GM19324 (cell line): ENCODE measurements around the gene CAP2.
"Not testable (repeated sequence)": the region's sequence is repeated elsewhere in the genome, so short reads cannot be mapped to it uniquely, and the experiment has no call there.

ENCODE experiments used
- ATAC-seq: cut with Tn5 transposase; IDR thresholded peaks from one replicate; pipeline ENCODE4 v1.9.1; 2021; ENCODE audit warnings: mild to moderate bottlenecking, moderate library complexity; ENCODE audit not compliant: unreplicated experiment, low FRiP score

CAP2 gene

GRCh38 chr6:17494919-17495318 is 101.5 kb downstream of the CAP2 start:
- ATAC-seq = no peak

GRCh38 chr6:17497535-17498095 is 104.2 kb downstream of the CAP2 start:
- no peak for ATAC-seq

GRCh38 chr6:17501442-17501841 is 108.0 kb downstream of the CAP2 start:
- ATAC-seq = no peak

- no peak for ATAC-seq
Observed at GRCh38 chr6:17501982-17502704, 108.7 kb downstream of the CAP2 start.

- ATAC-seq = no peak
Observed at GRCh38 chr6:17503051-17503450, 109.7 kb downstream of the CAP2 start.

- no peak for ATAC-seq
Observed at GRCh38 chr6:17504005-17504404, 110.6 kb downstream of the CAP2 start.

- ATAC-seq = no peak
Observed at GRCh38 chr6:17505062-17505476, 111.7 kb downstream of the CAP2 start.

- ATAC-seq = no peak
Observed at GRCh38 chr6:17505767-17506280, 112.4 kb downstream of the CAP2 start.

- ATAC-seq = no peak
Observed at GRCh38 chr6:17506531-17506930, 113.1 kb downstream of the CAP2 start.

- no peak for ATAC-seq
Observed at GRCh38 chr6:17506962-17507361, 113.6 kb downstream of the CAP2 start.

- no peak for ATAC-seq
Observed at GRCh38 chr6:17511084-17511483, 117.7 kb downstream of the CAP2 start.

- ATAC-seq = no peak
Observed at GRCh38 chr6:17511580-17511979, 118.2 kb downstream of the CAP2 start.

- ATAC-seq = no peak
Observed at GRCh38 chr6:17519120-17519519, 125.7 kb downstream of the CAP2 start.

- no peak for ATAC-seq
Observed at GRCh38 chr6:17525637-17526036, 132.2 kb downstream of the CAP2 start.

- ATAC-seq = no peak
Observed at GRCh38 chr6:17527076-17527475, 133.7 kb downstream of the CAP2 start.

GRCh38 chr6:17530321-17530835 is 137.0 kb downstream of the CAP2 start:
- ATAC-seq = no peak

GRCh38 chr6:17536586-17536985 is 143.2 kb downstream of the CAP2 start:
- ATAC-seq = no peak

- no peak for ATAC-seq
Observed at GRCh38 chr6:17542243-17542642, 148.8 kb downstream of the CAP2 start.

GRCh38 chr6:17545681-17546080 is 152.3 kb downstream of the CAP2 start:
- ATAC-seq = not testable (repeated sequence)

- no peak for ATAC-seq
Observed at GRCh38 chr6:17551383-17551958, 158.1 kb downstream of the CAP2 start.

- ATAC-seq = no peak
Observed at GRCh38 chr6:17552861-17553260, 159.5 kb downstream of the CAP2 start.

GRCh38 chr6:17556014-17556413 is 162.6 kb downstream of the CAP2 start:
- no peak for ATAC-seq
